ENCODE data around the gene DNAJC21. TPM values are rescaled to one million over a fixed set of nuclear protein-coding genes. Genes with fewer than 3 reads are reported as not detected.

DNAJC21 gene
- total RNA-seq, 4 donors from 2014 or later: 12.7 to 34.8 (median 26.6) TPM

- no peaks in the 10 kb centered on the region for H3K4me1 ChIP-seq
- peaks cover 0 to 93% (median 38%) of the 10 kb centered on the region in 4 donors for H3K36me3 ChIP-seq
- intact Hi-C loops (cut with DNase I; ENCODE audit: low total_unique reads) (no loop called here), in situ Hi-C loops (cut with MboI; ENCODE audit: low pct_ligation_motif_present in 1 of 4, low pct_unique_long_range_greater_than_20kb in 1 of 4, low sequenced_read_pairs in 3 of 4) (no loop called here)
- 94 to 97% methylated on average over 3 of the region's 3 CpGs for WGBS, 2 donors (ENCODE audit: low coverage in 1 of 2)
- H3K4me3 ChIP-seq: no peak overlapping the region
- no peaks in the 10 kb centered on the region for H3K27me3 ChIP-seq
- no peak for DNase-seq
- H3K9me3 ChIP-seq: no peaks in the 10 kb centered on the region
- no peak for TF ChIP-seq CTCF (IDR thresholded peaks at IDR 0.05)
- TF ChIP-seq POLR2AphosphoS5 (IDR thresholded peaks at IDR 0.05): no peak
- TF ChIP-seq POLR2A (IDR thresholded peaks at IDR 0.05): no peak
- no peak overlapping the region for H3K27ac ChIP-seq
These were observed 12.6 kb downstream of the DNAJC21 start for GRCh38 chr5:34941936-34942335.

DNA sequence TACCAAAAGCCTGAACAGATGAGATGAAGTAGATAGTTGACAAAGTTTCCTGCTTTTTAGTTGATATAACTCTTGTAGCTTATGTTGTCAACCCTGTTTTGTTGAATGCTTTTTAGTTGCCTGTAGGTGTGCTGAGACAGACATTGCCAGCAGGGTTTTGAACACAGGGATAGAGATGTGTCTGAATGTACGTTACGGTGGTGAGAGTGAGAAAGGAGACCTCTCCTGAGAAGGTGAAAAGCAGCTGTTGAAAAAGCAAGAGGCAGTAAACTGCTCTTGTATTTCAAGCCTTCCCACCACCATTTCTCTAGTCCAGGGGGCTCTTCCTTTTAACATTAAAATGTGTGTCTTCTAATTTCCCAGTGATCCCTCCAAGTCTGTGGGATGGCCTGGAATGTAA lies 14.7 kb downstream of the DNAJC21 start:
- Histone ChIP-seq H3K4me1 (no peaks in the 10 kb centered on the region), H3K27me3 (no peaks in the 10 kb centered on the region), H3K4me3 (no peak overlapping the region), H3K9me3 (no peaks in the 10 kb centered on the region), H3K36me3 (peaks cover 0 to 88% (median 32%) of the 10 kb centered on the region in 4 donors), H3K27ac (no peak overlapping the region)
- no peak for TF ChIP-seq POLR2AphosphoS5 (IDR thresholded peaks at IDR 0.05)
- no peak for TF ChIP-seq EP300 (IDR thresholded peaks at IDR 0.05; ENCODE audit: low read depth)
- no peak for TF ChIP-seq CTCF (IDR thresholded peaks at IDR 0.05)
- TF ChIP-seq POLR2A (IDR thresholded peaks at IDR 0.05): no peak
- intact Hi-C loops (cut with DNase I; ENCODE audit: low total_unique reads) (no loop called here), in situ Hi-C loops (cut with MboI; ENCODE audit: low pct_ligation_motif_present in 1 of 4, low pct_unique_long_range_greater_than_20kb in 1 of 4, low sequenced_read_pairs in 3 of 4) (no loop called here)
- DNase-seq: no peak
- 95 to 100% methylated on average over 2 of the region's 2 CpGs for WGBS, 2 donors (ENCODE audit: low coverage in 1 of 2)

DNA sequence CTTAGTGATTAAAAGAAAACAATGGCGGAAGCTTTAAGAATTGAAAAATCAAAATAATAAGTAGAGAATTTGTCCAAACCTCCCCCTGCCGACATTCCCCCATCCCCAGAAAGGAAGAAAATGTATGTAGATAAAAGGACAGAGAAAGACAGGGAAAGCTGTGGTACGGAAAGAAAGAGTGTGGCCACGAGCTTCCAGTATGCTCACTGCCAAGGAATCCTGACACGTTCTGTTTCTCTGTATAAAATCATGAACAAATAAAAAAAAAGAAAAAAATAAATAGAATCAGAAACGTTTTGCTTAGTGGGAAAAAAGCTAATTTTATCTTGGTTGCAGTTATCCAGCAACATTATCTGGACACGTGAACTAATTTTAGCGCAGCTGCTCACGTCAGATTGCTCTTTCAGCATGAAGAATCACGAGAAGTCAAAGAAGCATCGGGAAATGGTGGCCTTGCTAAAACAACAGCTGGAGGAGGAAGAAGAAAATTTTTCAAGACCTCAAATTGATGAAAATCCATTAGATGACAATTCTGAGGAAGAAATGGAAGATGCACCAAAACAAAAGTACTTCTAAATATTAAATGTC lies 15.2 kb downstream of the DNAJC21 start:
- no peak for TF ChIP-seq EP300 (IDR thresholded peaks at IDR 0.05; ENCODE audit: low read depth)
- TF ChIP-seq POLR2AphosphoS5 (IDR thresholded peaks at IDR 0.05): no peak
- no peak for TF ChIP-seq CTCF (IDR thresholded peaks at IDR 0.05)
- TF ChIP-seq POLR2A (IDR thresholded peaks at IDR 0.05): no peak
- in situ Hi-C loops (cut with MboI; ENCODE audit: low pct_ligation_motif_present in 1 of 4, low pct_unique_long_range_greater_than_20kb in 1 of 4, low sequenced_read_pairs in 3 of 4) (no loop called here), intact Hi-C loops (cut with DNase I; ENCODE audit: low total_unique reads) (no loop called here)
- DNase-seq: no peak
- no peak overlapping the region for H3K27ac ChIP-seq
- no peaks in the 10 kb centered on the region for H3K4me1 ChIP-seq
- H3K9me3 ChIP-seq: no peaks in the 10 kb centered on the region
- no peaks in the 10 kb centered on the region for H3K27me3 ChIP-seq
- no peak overlapping the region for H3K4me3 ChIP-seq
- 86 to 90% methylated on average over 11 of the region's 11 CpGs for WGBS, 2 donors (ENCODE audit: low coverage in 1 of 2)
- peaks cover 0 to 85% (median 32%) of the 10 kb centered on the region in 4 donors for H3K36me3 ChIP-seq

GRCh38 chr5:34957321-34957720 lies 28.0 kb downstream of the DNAJC21 start:
- Histone ChIP-seq H3K27ac (no peak overlapping the region), H3K36me3 (peaks cover 0 to 28% (median 14%) of the 10 kb centered on the region in 4 donors), H3K27me3 (no peaks in the 10 kb centered on the region), H3K4me1 (no peaks in the 10 kb centered on the region), H3K9me3 (no peaks in the 10 kb centered on the region), H3K4me3 (no peak overlapping the region)
- intact Hi-C loops (cut with DNase I; ENCODE audit: low total_unique reads): no loop called here
- in situ Hi-C loops (cut with MboI; ENCODE audit: low pct_ligation_motif_present in 1 of 4, low pct_unique_long_range_greater_than_20kb in 1 of 4, low sequenced_read_pairs in 3 of 4): no loop called here
- no peak for DNase-seq
- 95 to 100% methylated on average over 1 of the region's 1 CpG for WGBS, 2 donors (ENCODE audit: low coverage in 1 of 2)
- TF ChIP-seq EP300 (IDR thresholded peaks at IDR 0.05; ENCODE audit: low read depth) (no peak), CTCF (IDR thresholded peaks at IDR 0.05) (no peak), POLR2A (IDR thresholded peaks at IDR 0.05) (no peak), POLR2AphosphoS5 (IDR thresholded peaks at IDR 0.05) (no peak)

Data from transverse colon (tissue), 4 donors.